Fibroblast of gingiva (primary cell): ENCODE measurements around the gene USP28.
A peak's percentile ranks its signal among the peaks of the same experiment; 100 is the strongest.
"Not testable (repeated sequence)": the region's sequence is repeated elsewhere in the genome, so short reads cannot be mapped to it uniquely, and the experiment has no call there.

Experiments
- DNase-seq: peaks from one replicate; pipeline ENCODE4 v3.0.0-alpha.2; 2011; ENCODE audit warnings: low read depth

The USP28 gene

DNA sequence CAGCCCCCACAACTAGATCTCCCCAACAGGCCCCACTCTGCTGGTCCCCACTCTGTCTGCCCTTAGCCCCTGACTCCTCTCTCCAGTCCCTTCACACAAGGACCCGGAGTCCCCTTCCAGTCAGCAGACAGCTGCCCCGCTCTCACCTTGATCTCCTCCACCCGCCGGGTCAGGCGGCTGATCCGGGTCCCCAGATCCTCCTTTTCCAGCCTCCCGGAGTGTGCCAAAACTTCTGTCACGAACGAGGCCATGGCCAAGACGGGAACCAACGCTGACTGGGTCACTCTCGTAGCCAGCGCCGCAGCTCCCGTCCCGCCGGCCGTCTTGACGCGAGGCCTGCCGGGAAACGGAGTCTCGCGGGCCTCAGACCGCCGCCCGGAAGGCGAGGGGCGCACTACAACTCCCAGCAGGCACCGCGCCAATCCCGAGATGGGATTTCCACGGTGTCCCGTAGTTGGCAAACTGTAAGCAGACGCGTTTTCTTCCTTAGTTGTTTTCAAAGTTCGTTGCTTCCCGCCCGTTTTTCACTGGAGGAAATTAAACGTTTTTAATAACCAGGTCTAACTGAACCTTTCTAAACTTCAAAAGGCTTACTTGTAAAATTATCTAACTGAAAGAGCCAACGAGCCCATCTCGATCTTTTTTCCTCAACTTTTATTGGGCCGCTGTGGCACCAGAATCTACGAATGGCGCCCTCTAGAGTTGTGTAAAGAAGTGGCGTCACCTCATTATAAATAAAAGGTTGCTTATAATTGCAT is 101.8 kb downstream of the USP28 start, which contains the start of gene ZW10:
TSS of gene ZW10 (minus strand) at position 277 of the 758 bp plus-strand sequence. CDS start at position 251, 26 bp downstream.
- DNase-seq, result peak; percentile 98

GRCh38 chr11:113773092-113773415 is 102.3 kb downstream of the USP28 start:
- peak; percentile 11 for DNase-seq

DNA sequence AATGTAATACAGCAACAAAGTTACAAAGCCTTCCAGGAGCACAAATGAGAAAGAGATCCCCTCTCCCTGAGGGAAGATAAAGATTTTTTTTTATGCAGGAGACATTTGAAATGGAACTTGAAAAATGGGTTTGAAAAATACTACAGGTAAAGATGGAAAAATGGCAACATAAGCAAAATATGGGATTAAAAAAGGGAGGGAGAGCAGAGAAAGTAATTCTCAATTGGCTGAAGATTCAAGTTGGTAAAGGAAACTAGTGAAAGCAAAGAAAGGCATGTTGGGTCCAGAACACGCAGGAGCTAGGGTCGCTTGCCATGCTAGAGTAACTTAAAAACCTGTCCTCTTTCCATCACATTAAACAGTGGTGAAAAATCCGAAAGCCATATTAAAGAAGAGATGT is 103.4 kb downstream of the USP28 start:
- DNase-seq, result no peak

DNA sequence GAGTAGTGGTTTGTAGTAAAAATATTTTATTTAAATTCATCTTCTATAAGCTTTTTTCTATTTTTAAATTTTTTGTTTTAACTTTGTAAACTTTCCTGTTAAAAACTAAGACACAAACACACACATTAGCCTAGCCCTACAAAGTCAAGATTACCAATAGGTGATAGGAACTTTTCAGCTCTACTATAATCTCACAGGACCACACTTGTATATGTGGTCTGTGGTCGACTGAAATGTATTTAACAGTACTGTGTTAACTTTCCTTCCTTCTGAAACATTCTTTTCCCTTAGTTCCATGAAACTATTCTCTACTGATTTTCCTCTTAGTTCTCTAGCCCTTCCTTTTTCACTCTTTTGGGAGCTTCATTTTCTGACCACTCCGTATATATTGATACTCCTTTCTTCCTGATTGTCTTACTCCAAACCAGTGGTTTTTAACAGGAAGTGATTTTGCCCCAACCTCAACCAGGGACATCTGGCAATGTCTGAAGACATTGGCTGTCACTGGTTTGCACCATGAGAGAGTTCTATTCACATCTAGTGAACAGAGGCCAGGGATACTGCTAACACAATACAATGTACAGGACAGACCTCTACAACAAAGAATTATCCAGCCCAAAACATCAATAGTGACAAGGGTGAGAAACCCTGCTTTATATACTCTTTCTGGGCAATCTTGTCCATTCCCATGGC is 110.7 kb downstream of the USP28 start:
- no peak for DNase-seq

DNA sequence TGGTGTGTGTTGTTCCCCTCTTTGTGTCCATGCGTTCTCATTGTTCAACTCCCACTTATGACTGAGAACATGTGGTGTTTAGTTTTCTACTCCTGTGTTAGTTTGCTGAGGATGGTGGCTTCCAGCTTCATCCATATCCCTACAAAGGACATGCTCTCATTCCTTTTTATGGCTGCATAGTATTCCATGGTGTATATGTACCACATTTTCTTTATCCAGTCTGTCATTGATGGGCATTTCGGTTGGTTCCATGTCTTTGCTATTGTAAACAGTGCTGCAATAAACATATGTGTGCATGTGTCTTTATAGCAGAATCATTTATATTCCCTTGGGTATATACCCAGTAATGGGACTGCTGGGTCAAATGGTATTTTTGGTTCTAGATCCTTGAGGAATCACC is 112.3 kb downstream of the USP28 start:
- not testable (repeated sequence) for DNase-seq

DNA sequence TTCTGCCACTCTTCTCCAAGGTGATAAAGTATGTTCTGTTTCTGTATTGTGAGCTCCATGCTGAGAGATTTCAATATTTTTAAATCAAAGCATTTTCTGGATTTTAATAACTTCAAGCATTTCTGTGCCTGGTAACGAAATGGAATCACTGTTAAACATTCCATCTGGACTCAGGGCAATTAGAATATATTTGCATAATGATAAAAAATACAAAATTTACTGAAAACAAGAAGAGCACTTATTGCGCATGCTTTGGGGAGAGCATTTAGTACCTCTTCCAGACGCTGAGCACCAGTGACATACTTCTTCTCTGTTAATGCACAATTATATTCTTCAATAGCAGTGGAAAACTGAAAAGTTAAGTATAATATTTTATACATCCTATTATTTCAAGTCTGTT is 115.1 kb downstream of the USP28 start:
- no peak for DNase-seq

DNA sequence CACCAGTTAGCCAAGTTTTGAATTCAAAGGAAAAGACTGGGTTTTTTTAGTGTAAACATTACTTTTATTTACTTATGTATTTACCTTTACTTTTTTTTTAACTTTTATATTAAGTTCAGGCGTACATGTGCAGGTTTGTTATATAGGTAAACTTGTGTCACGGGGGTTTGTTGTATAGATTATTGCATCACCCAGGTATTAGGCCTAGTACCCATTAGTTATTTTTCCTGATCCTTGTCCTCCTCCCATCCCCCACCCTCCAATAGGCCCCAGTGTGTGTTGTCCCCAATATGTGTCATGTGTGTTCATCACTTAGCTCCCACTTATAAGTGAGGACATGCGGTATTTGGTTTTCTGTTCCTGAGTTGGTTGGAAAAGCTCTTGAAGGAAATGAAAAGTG is 122.4 kb downstream of the USP28 start:
- no peak for DNase-seq
